MCF 10A (cell line): ENCODE measurements around the gene IL23R. TPM values are rescaled to one million over a fixed set of nuclear protein-coding genes. Genes with fewer than 3 reads are reported as not detected.
A peak's percentile ranks its signal among the peaks of the same experiment; 100 is the strongest.
"Not testable (repeated sequence)": the region's sequence is repeated elsewhere in the genome, so short reads cannot be mapped to it uniquely, and the experiment has no call there.

Source experiments
- BruUV-seq: library from RNA; stranded (reverse); fragments of 400-500 nt; replicated peaks from 2 replicates; lab custom pipeline; 2021; lab: Mats Ljungman, UMichigan
- CTCF ChIA-PET: fragments of 300-600 bp; sonication (Branson Sonifier 250); formaldehyde crosslinking; extraction: SDS; loops from one replicate; lab custom pipeline; 2021; ENCODE audit warnings: antibody characterized with exemption, inconsistent platforms; lab: Yijun Ruan, JAX
- POLR2A ChIA-PET: fragments of 300-600, 350-650 bp; sonication (Branson Sonifier 250); formaldehyde crosslinking; extraction: SDS; loops from one replicate; lab custom pipeline; 2020; ENCODE audit warnings: antibody characterized with exemption, inconsistent platforms; lab: Yijun Ruan, JAX
- DNase-seq: peaks from one replicate; pipeline ENCODE4 v3.0.0-alpha.2; 2018; ENCODE audit not compliant: unreplicated experiment
- H3K27ac Mint-ChIP-seq: one replicate; pipeline ENCODE4 v1.8.0; 2022; ENCODE audit warnings: mild to moderate bottlenecking, low read depth, mixed read lengths; ENCODE audit not compliant: unreplicated experiment
- H3K27me3 Mint-ChIP-seq: one replicate; pipeline ENCODE4 v1.8.0; 2022; ENCODE audit warnings: mixed read lengths; ENCODE audit not compliant: insufficient read depth, unreplicated experiment
- H3K36me3 Mint-ChIP-seq: one replicate; pipeline ENCODE4 v1.8.0; 2022; ENCODE audit warnings: mild to moderate bottlenecking, moderate library complexity, mixed read lengths; ENCODE audit not compliant: insufficient read depth, unreplicated experiment
- H3K4me1 Mint-ChIP-seq: one replicate; pipeline ENCODE4 v1.8.0; 2022; ENCODE audit warnings: mixed read lengths; ENCODE audit not compliant: insufficient read depth, unreplicated experiment
- H3K4me3 Mint-ChIP-seq: one replicate; pipeline ENCODE4 v1.8.0; 2022; ENCODE audit warnings: mild to moderate bottlenecking, moderate library complexity, mixed read lengths; ENCODE audit not compliant: unreplicated experiment
- H3K9me3 Mint-ChIP-seq: one replicate; pipeline ENCODE4 v1.8.0; 2022; ENCODE audit warnings: mixed read lengths; ENCODE audit not compliant: unreplicated experiment
- intact Hi-C: fragments of 100-400 bp; cut with micrococcal nuclease; formaldehyde crosslinking; loops from 2 replicates; pipeline ENCODE4 v1.14.1; 2022
- total RNA-seq: library from RNA; stranded (reverse); gene quantifications from 2 replicates; pipeline ENCODE4 v1.2.3, GENCODE V29; 2022
- TF ChIP-seq, protein P1 (sequence below): fragments of 200-600 bp; IDR thresholded peaks from one replicate; pipeline ENCODE4 v1.8.0; 2022; ENCODE audit warnings: antibody characterized with exemption, mild to moderate bottlenecking; ENCODE audit not compliant: unreplicated experiment

The IL23R gene
- total RNA-seq, 1 experiment from 2014 or later, result not detected

DNA sequence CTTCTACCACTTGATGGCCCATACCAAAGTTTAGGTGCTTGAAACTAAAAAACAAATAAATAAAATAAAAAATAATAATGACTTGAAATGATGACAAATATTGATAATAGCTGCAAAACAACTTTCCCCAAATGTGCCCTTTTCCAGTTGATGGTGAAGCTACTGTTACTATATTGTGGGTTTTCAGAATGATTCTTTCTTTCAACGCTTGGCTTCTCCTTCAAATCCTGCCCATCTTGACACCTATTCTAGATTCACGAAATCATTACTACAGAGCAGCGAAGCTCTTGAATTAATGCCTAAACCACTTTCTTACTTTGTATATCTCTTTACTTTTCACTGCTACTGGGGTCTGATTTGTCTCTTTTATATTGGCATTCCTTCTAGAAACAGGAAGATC is 22.3 kb upstream of the IL23R start:
- intact Hi-C loops, result loop anchor here (10.0 kb wide), 1 partner anchor 361 kb away; no protein-coding TSS in a partner anchor
- H3K4me3 Mint-ChIP-seq, result no peak overlapping the region
- ChIA-PET CTCF (interaction anchor here (0.6 to 1.5 kb wide), 3 partner anchors 97 to 292 kb away, joined by 3 to 5 read pairs (median 3); no protein-coding TSS in a partner anchor), POLR2A (interaction anchor here (2.2 kb wide), 1 partner anchor 90 kb away, joined by 8 read pairs; the partner anchor contains the start of gene SLC35D1)
- no peak overlapping the region for H3K27ac Mint-ChIP-seq
- H3K9me3 Mint-ChIP-seq, result no peaks in the 10 kb centered on the region
- BruUV-seq, result no TSS peak
- no peak for DNase-seq
- no peaks in the 10 kb centered on the region for H3K27me3 Mint-ChIP-seq
- no peaks in the 10 kb centered on the region for H3K36me3 Mint-ChIP-seq
- TF ChIP-seq, protein P1, sequence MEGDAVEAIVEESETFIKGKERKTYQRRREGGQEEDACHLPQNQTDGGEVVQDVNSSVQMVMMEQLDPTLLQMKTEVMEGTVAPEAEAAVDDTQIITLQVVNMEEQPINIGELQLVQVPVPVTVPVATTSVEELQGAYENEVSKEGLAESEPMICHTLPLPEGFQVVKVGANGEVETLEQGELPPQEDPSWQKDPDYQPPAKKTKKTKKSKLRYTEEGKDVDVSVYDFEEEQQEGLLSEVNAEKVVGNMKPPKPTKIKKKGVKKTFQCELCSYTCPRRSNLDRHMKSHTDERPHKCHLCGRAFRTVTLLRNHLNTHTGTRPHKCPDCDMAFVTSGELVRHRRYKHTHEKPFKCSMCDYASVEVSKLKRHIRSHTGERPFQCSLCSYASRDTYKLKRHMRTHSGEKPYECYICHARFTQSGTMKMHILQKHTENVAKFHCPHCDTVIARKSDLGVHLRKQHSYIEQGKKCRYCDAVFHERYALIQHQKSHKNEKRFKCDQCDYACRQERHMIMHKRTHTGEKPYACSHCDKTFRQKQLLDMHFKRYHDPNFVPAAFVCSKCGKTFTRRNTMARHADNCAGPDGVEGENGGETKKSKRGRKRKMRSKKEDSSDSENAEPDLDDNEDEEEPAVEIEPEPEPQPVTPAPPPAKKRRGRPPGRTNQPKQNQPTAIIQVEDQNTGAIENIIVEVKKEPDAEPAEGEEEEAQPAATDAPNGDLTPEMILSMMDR, result no peak
- H3K4me1 Mint-ChIP-seq, result peaks cover 8% of the 10 kb centered on the region

- H3K9me3 Mint-ChIP-seq, result no peaks in the 10 kb centered on the region
- peaks cover 14% of the 10 kb centered on the region for H3K4me1 Mint-ChIP-seq
- TF ChIP-seq, protein P1, result peak; percentile 21
- intact Hi-C loops, result loop anchor here (10.0 kb wide), 1 partner anchor 360 kb away; no protein-coding TSS in a partner anchor
- H3K4me3 Mint-ChIP-seq, result no peak overlapping the region
- H3K27me3 Mint-ChIP-seq, result no peaks in the 10 kb centered on the region
- no peak for DNase-seq
- BruUV-seq, result no TSS peak
- no peaks in the 10 kb centered on the region for H3K36me3 Mint-ChIP-seq
- POLR2A ChIA-PET, result interaction anchor here (2.2 kb wide), 1 partner anchor 91 kb away, joined by 8 read pairs; the partner anchor contains the start of gene SLC35D1
- CTCF ChIA-PET, result interaction anchor here (0.6 to 6.3 kb wide), 8 partner anchors 16 to 292 kb away, joined by 3 to 193 read pairs (median 4); partner anchors contain the start of gene SLC35D1
- no peak overlapping the region for H3K27ac Mint-ChIP-seq
Measured at GRCh38 chr1:67144696-67145095, 21.6 kb upstream of the IL23R start.

DNA sequence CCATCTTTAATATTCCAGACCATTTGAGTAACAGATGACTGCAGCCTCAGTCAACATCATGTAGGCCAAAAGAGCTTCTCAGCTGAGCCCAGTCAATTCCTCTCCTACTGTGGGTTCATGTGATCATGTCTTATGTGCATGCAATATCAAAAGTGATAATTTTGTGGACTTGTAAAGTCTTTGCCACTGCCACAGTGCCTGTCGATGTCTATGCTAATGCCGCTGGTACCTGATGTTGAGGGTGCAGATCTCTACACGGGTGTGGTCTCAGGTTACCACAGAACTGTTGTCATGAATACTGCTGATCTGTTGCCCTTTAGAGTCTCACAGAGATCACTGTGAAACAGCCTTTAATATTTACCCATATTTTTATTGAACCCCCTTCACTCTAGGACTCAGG is 20.2 kb upstream of the IL23R start:
- CTCF ChIA-PET, result interaction anchor here (0.7 to 6.3 kb wide), 6 partner anchors 18 to 151 kb away, joined by 3 to 193 read pairs (median 4); no protein-coding TSS in a partner anchor
- POLR2A ChIA-PET, result interaction anchor here (0.6 to 1.0 kb wide), 2 partner anchors 68 to 93 kb away, joined by 3 to 5 read pairs; no protein-coding TSS in a partner anchor
- Mint-ChIP-seq H3K27me3 (peaks cover 2% of the 10 kb centered on the region), H3K4me1 (peaks cover 14% of the 10 kb centered on the region), H3K4me3 (no peak overlapping the region), H3K9me3 (no peaks in the 10 kb centered on the region), H3K27ac (peak overlapping the region; percentile 16), H3K36me3 (no peaks in the 10 kb centered on the region)
- intact Hi-C loops, result loop anchor here (10.0 kb wide), 1 partner anchor 359 kb away; no protein-coding TSS in a partner anchor
- no peak for DNase-seq
- BruUV-seq, result no TSS peak
- TF ChIP-seq, protein P1, result no peak

- H3K27ac Mint-ChIP-seq, result peak overlapping the region; percentile 16
- no peaks in the 10 kb centered on the region for H3K9me3 Mint-ChIP-seq
- intact Hi-C loops, result loop anchor here (10.0 kb wide), 1 partner anchor 358 kb away; no protein-coding TSS in a partner anchor
- DNase-seq, result no peak
- H3K4me3 Mint-ChIP-seq, result no peak overlapping the region
- H3K27me3 Mint-ChIP-seq, result peaks cover 6% of the 10 kb centered on the region
- BruUV-seq, result no TSS peak
- TF ChIP-seq, protein P1, result no peak
- H3K4me1 Mint-ChIP-seq, result peaks cover 14% of the 10 kb centered on the region
- ChIA-PET POLR2A (interaction anchor here (0.6 kb wide), 1 partner anchor 94 kb away, joined by 5 read pairs; no protein-coding TSS in a partner anchor), CTCF (interaction anchor here (0.7 to 6.3 kb wide), 4 partner anchors 67 to 152 kb away, joined by 3 to 193 read pairs (median 5); no protein-coding TSS in a partner anchor)
- H3K36me3 Mint-ChIP-seq, result no peaks in the 10 kb centered on the region
Measured at GRCh38 chr1:67146539-67146938, 19.7 kb upstream of the IL23R start.

GRCh38 chr1:67147973-67148372 is 18.3 kb upstream of the IL23R start:
- not testable (repeated sequence) for H3K4me3 Mint-ChIP-seq, H3K27ac Mint-ChIP-seq, H3K9me3 Mint-ChIP-seq, H3K36me3 Mint-ChIP-seq, DNase-seq, BruUV-seq
- intact Hi-C loops, result loop anchor here (10.0 kb wide), 1 partner anchor 357 kb away; no protein-coding TSS in a partner anchor
- Mint-ChIP-seq H3K27me3 (peaks cover 20% of the 10 kb centered on the region), H3K4me1 (peaks cover 14% of the 10 kb centered on the region)
- ChIA-PET POLR2A (interaction anchor here (0.7 to 3.2 kb wide), 8 partner anchors 15 to 169 kb away, joined by 3 to 33 read pairs (median 4); partner anchors contain the start of gene SLC35D1), CTCF (interaction anchor here (0.6 to 6.3 kb wide), 42 partner anchors 8 to 383 kb away, joined by 3 to 193 read pairs (median 7); partner anchors contain the start of genes C1orf141, IL23R and SLC35D1)
